NCI-H446 (cell line): ENCODE data around the gene HMX2.

Experiments used
- DNase-seq, 2 experiments: peaks; one replicate each; lab custom pipeline; 2025; lab: John Stamatoyannopoulos, UW

Gene HMX2

DNA sequence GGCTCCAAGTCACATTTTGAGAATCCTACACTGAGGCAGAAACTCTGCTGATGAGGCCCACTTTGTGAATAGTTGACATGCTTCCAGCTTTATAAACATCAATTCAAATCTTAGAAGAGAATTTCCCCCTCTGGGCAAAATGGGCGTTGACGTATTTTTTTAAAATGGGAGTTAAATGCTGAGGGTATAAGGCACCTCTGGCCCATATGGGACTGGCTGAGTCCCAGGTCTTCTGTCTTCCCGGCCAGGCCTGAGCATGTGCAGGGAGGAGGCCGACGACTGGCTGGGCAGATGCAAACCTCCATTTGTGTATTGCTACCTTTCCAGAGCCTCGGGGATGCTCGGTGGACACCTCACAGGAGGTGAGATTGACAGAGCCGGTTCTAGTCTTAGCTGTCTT is 44.0 kb downstream of the HMX2 start:
- no peak for DNase-seq

- DNase-seq: no peak
Measured at GRCh38 chr10:123194056-123194455, 46.1 kb downstream of the HMX2 start.
